T1000 (cell line): Measurements from ENCODE around the gene APBB1IP.
"Not testable (repeated sequence)": the region's sequence is repeated elsewhere in the genome, so short reads cannot be mapped to it uniquely, and the experiment has no call there.

Experiments
- DNase-seq: peaks from one replicate; lab custom pipeline; 2025; ENCODE audit warnings: mixed read lengths; lab: John Stamatoyannopoulos, UW

Gene APBB1IP

GRCh38 chr10:26556748-26557640, 118.9 kb downstream of the APBB1IP start:
- DNase-seq, result peak; percentile 70

GRCh38 chr10:26557641-26558014, 119.5 kb downstream of the APBB1IP start:
- peak; percentile 45 for DNase-seq

GRCh38 chr10:26566525-26567350, 128.6 kb downstream of the APBB1IP start:
- DNase-seq, result no peak

GRCh38 chr10:26567351-26567721, 129.2 kb downstream of the APBB1IP start:
- no peak for DNase-seq

- no peak for DNase-seq
Measured at GRCh38 chr10:26571655-26572054, 133.5 kb downstream of the APBB1IP start.

- DNase-seq, result no peak
Measured at GRCh38 chr10:26573674-26574073, 135.5 kb downstream of the APBB1IP start.

GRCh38 chr10:26574783-26575182, 136.6 kb downstream of the APBB1IP start:
- DNase-seq, result no peak

GRCh38 chr10:26578371-26578770, 140.2 kb downstream of the APBB1IP start:
- not testable (repeated sequence) for DNase-seq

GRCh38 chr10:26579256-26580063, 141.3 kb downstream of the APBB1IP start:
- DNase-seq, result no peak

- no peak for DNase-seq
Measured at GRCh38 chr10:26586211-26586610, 148.1 kb downstream of the APBB1IP start.

GRCh38 chr10:26588611-26589010, 150.5 kb downstream of the APBB1IP start:
- no peak for DNase-seq

- not testable (repeated sequence) for DNase-seq
Measured at GRCh38 chr10:26589813-26590212, 151.7 kb downstream of the APBB1IP start.

- DNase-seq, result no peak
Measured at GRCh38 chr10:26593896-26594295, 155.8 kb downstream of the APBB1IP start.

GRCh38 chr10:26603283-26603682, 165.1 kb downstream of the APBB1IP start:
- not testable (repeated sequence) for DNase-seq

GRCh38 chr10:26604320-26605093, 166.4 kb downstream of the APBB1IP start:
- DNase-seq, result not testable (repeated sequence)

- not testable (repeated sequence) for DNase-seq
Measured at GRCh38 chr10:26606389-26606877, 168.3 kb downstream of the APBB1IP start.

- no peak for DNase-seq
Measured at GRCh38 chr10:26612151-26612915, 174.2 kb downstream of the APBB1IP start.
